Stimulated activated CD8-positive, alpha-beta memory T cell treated with anti-CD3 and anti-CD28 coated beads, Interleukin-7, amount 100 ng/mL, for 24 hours (primary cell): Measurements from ENCODE around the gene CHODL.

ENCODE experiments used
- DNase-seq: peaks from one replicate; pipeline ENCODE4 v3.0.0-alpha.2; 2020; ENCODE audit warnings: low read depth

The CHODL gene

GRCh38 chr21:18244671-18245463, at the start of gene CHODL:
Gene CHODL, plus strand, starts transcription at chr21:18244833. Its CDS starts 391 bp downstream, at chr21:18245224.
- DNase-seq = no peak

- no peak for DNase-seq
Measured at GRCh38 chr21:18204931-18205330, 39.7 kb upstream of the CHODL start.

GRCh38 chr21:18218331-18218730, 26.3 kb upstream of the CHODL start:
- no peak for DNase-seq

- no peak for DNase-seq
Measured at GRCh38 chr21:18220498-18220897, 24.1 kb upstream of the CHODL start.

- DNase-seq = no peak
Measured at GRCh38 chr21:18222346-18222745, 22.3 kb upstream of the CHODL start.

GRCh38 chr21:18228060-18228739, 16.4 kb upstream of the CHODL start:
- no peak for DNase-seq

GRCh38 chr21:18235545-18235944, 9.1 kb upstream of the CHODL start:
- DNase-seq = no peak

GRCh38 chr21:18245464-18245967, 883 bp downstream of the CHODL start:
- DNase-seq = no peak

GRCh38 chr21:18248171-18248570, 3.5 kb downstream of the CHODL start:
- DNase-seq = no peak

- no peak for DNase-seq
Measured at GRCh38 chr21:18249672-18250071, 5.0 kb downstream of the CHODL start.

GRCh38 chr21:18251065-18251464, 6.4 kb downstream of the CHODL start:
- DNase-seq = no peak

GRCh38 chr21:18252256-18252655, 7.6 kb downstream of the CHODL start:
- no peak for DNase-seq

GRCh38 chr21:18252680-18253079, 8.0 kb downstream of the CHODL start:
- DNase-seq = no peak

- no peak for DNase-seq
Measured at GRCh38 chr21:18253221-18253620, 8.6 kb downstream of the CHODL start.

- DNase-seq = no peak
Measured at GRCh38 chr21:18253799-18254198, 9.2 kb downstream of the CHODL start.

GRCh38 chr21:18265944-18266343, 21.3 kb downstream of the CHODL start:
- no peak for DNase-seq

- DNase-seq = no peak
Measured at GRCh38 chr21:18267496-18267895, 22.9 kb downstream of the CHODL start.

GRCh38 chr21:18268906-18269305, 24.3 kb downstream of the CHODL start:
- no peak for DNase-seq

GRCh38 chr21:18269856-18270255, 25.2 kb downstream of the CHODL start:
- no peak for DNase-seq

GRCh38 chr21:18273400-18273799, 28.8 kb downstream of the CHODL start:
- no peak for DNase-seq

GRCh38 chr21:18274370-18274769, 29.7 kb downstream of the CHODL start:
- DNase-seq = no peak

GRCh38 chr21:18275781-18276180, 31.1 kb downstream of the CHODL start:
- no peak for DNase-seq

- DNase-seq = no peak
Measured at GRCh38 chr21:18285379-18285778, 40.7 kb downstream of the CHODL start.
